Stimulated activated CD8-positive, alpha-beta memory T cell treated with anti-CD3 and anti-CD28 coated beads, Interleukin-4, amount 100 ng/mL, for 4 hours (primary cell): ENCODE results near the gene ANKH.
"Not testable (repeated sequence)": the region's sequence is repeated elsewhere in the genome, so short reads cannot be mapped to it uniquely, and the experiment has no call there.

Source experiments
- DNase-seq, 2 donors: peaks; one replicate each; pipeline ENCODE4 v3.0.0-alpha.2; 2020; ENCODE audit warnings: low read depth in 2 of 2, low spot score in 1 of 2

The ANKH gene

GRCh38 chr5:14871214-14872069, at the start of gene ANKH:
Gene ANKH, minus strand, starts transcription at chr5:14871778. Its CDS starts 331 bp downstream, at chr5:14871447.
- peak; percentile 54 to 69 for DNase-seq

GRCh38 chr5:14920121-14920520, 48.5 kb upstream of the ANKH start:
- DNase-seq = no peak

GRCh38 chr5:14919106-14919505, 47.5 kb upstream of the ANKH start:
- DNase-seq = not testable (repeated sequence)

- no peak for DNase-seq
Measured at GRCh38 chr5:14917719-14918118, 46.1 kb upstream of the ANKH start.

GRCh38 chr5:14915291-14915952, 43.8 kb upstream of the ANKH start:
- DNase-seq = no peak

GRCh38 chr5:14914623-14915260, 43.2 kb upstream of the ANKH start:
- no peak for DNase-seq

GRCh38 chr5:14914193-14914592, 42.6 kb upstream of the ANKH start:
- DNase-seq = no peak

- no peak for DNase-seq
Measured at GRCh38 chr5:14913096-14913495, 41.5 kb upstream of the ANKH start.

- no peak for DNase-seq
Measured at GRCh38 chr5:14912206-14912605, 40.6 kb upstream of the ANKH start.

- DNase-seq = no peak
Measured at GRCh38 chr5:14909369-14909768, 37.8 kb upstream of the ANKH start.

- no peak for DNase-seq
Measured at GRCh38 chr5:14908172-14908571, 36.6 kb upstream of the ANKH start.

- peak in 1 of 2 donors; percentile 7 for DNase-seq
Measured at GRCh38 chr5:14906628-14907027, 35.0 kb upstream of the ANKH start.

- no peak for DNase-seq
Measured at GRCh38 chr5:14902826-14903560, 31.4 kb upstream of the ANKH start.

GRCh38 chr5:14901462-14902051, 30.0 kb upstream of the ANKH start:
- no peak for DNase-seq

GRCh38 chr5:14900693-14901461, 29.3 kb upstream of the ANKH start:
- DNase-seq = no peak

- no peak for DNase-seq
Measured at GRCh38 chr5:14896131-14896530, 24.6 kb upstream of the ANKH start.

GRCh38 chr5:14895301-14895700, 23.7 kb upstream of the ANKH start:
- DNase-seq = no peak

- DNase-seq = no peak
Measured at GRCh38 chr5:14894748-14895147, 23.2 kb upstream of the ANKH start.

- DNase-seq = no peak
Measured at GRCh38 chr5:14893381-14893780, 21.8 kb upstream of the ANKH start.

- no peak for DNase-seq
Measured at GRCh38 chr5:14890846-14891245, 19.3 kb upstream of the ANKH start.
